NCI-H1105 (cell line): ENCODE data around the gene NDUFB11.
A peak's percentile ranks its signal among the peaks of the same experiment; 100 is the strongest.
"Not testable (repeated sequence)": the region's sequence is repeated elsewhere in the genome, so short reads cannot be mapped to it uniquely, and the experiment has no call there.

Source experiments
- DNase-seq: peaks from one replicate; lab custom pipeline; 2025; lab: John Stamatoyannopoulos, UW

NDUFB11 gene

DNA sequence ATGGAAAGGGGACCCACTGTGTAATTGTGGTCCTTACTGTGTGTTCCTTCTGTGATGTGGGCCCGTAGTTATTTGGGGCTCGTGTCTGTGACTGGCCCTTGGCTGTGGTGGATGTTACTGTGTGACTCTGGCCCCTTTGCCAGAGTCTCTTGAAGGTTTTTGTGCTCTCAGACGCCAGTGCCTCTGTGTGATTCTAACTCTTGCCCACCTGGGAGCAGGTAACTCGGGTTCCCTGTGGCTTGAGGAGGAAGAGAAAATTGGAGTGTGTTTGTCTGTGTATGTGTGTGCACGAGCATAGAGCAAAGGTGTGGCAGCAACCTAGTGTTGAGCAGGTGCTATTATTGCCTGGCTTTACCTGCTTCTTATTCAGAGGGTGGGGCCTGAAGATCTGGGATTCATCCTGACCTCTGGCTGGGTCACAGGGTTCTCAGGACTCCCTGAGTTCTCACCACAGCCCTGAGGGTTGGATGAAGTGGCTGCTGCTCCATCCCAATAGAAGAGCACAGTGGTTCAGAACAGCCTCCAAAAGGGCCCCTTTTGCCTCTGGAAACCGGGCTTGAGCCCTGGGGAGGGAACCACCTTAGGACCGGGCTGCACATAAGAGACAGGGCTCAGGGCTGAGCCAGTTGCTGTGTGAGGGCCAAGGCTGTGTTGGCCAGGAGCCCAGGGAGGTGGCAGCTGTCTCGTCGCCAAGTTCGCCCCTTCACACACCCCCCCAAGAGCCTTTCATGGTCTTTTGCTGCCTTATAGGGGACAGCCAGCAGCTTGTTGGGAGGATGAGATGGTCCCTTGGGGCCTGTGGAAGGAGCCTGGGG is 1.8 kb upstream of the NDUFB11 start:
- DNase-seq = peak; percentile 19

DNA sequence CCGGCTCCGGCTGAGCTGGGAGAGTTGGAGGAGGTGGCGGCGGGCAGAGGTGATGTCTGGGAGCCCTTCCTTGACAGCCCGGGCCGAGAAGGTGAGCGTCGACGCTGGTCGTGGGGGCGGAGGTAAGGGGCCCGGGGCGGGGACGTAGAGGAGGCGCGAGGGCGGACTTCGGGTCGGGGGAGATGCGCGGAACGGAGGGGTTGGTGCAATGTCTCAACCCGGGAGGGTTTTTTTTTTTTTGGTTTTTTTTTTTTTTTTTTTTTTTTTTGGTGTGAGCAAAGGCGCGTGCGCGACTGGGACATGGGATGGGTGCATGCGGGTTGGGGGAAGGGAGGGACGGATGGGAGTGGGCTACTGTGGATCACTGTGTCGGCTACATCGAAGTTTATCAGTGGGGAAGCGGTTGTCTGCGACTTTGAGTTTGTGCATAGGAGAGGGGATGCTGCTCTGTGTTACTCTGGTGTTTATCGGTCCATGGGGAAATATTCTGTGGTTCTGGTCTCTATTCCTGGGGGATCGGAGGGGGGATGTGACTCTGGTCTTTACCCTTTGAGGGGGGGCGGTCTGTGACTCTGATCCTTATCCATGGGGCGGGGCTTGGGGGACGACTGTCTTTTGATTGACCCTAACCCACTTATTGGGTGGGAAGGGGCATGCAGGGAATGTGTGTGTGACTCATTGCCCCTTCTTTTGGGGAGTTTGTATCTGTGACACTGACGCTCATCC is 1.1 kb upstream of the NDUFB11 start:
- DNase-seq = peak; percentile 20

DNA sequence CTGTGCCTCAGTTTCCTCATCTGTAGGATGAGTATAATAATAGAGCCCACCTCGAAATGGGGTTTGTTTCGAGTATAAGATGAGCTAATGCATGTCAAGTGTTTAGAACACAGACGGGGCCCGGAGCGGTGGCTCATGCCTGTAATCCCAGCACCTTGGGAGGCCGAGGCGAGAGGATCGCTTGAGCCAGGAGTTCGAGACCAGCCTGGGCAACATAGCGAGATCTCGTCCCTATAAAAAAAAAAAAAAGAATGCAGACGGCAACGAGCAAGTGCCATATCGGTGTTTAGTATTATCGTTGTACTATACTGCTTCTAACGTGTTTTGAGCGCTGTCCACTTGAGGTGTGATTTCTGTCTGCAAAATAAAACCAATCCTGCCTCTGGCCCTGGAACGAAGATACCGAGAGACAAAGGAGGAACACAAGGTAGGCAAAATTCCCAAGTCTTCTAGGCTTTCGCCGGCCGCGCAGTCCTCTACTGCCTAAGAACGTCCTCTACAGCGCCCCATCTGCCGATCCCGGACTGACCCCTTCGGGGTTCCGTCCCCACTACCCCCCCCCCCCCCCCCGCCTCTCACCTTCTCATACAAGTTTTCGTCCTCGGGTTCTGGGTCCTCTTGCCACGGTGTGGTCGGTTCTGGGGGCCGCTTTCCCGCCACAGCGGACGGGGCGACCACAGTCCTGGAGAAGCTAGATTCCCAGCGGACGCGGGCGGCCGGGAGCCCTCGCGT is 442 bp downstream of the NDUFB11 start:
- DNase-seq = peak; percentile 17

DNA sequence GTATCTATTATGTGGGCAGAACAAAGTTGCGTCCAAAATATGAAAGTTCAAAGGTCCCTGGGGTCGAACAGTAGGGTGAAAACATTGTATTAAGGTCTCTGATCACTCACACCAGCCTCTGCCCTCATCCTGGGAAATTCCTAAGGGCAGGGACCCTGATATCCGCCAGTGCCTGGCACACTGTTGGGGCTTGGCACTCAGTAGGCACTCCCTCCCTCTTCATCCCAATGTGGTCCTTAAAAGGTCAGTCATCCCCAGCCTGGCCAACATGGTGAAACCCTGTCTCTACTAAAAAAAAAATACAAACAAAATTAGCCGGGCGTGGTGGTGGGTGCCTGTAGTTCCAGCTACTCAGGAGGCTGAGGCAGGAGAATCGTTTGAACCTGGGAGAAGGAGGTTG is 6.3 kb downstream of the NDUFB11 start:
- no peak for DNase-seq

DNA sequence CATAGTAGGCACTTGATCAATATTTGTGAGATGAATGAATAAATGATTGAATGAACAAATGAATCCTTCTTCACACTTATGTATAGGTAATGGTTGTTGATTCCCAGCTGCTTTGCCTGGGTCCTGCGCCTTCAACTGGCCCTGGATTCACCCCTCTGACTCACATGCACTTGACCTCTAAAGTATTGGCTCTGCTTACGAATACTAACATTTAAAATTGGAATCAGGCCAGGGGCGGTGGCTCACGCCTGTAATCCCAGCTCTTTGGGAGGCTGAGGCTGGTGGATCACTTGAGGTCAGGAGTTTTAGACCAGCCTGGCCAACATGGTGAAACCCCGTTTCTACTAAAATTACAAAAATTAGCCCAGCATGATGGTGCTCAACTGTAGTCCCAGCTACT is 8.9 kb downstream of the NDUFB11 start:
- not testable (repeated sequence) for DNase-seq

DNA sequence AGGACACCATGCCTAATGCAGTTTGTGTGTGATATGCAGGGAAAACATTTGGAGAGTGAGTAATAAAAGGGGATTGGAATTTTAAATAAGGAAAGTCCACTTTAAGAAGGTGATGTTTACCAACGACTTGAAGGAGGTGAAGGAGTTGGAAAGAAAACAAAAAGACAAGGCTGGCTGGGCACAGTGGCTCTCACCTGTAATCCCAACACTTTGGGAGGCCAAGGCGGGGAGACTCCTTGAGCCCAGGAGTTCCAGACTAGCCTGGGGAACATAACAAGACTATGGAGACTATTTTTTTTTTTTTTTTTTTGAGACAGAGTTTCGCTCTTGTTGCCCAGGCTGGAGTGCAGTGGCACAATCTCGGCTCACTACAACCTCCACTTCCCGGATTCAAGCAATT is 11.0 kb downstream of the NDUFB11 start:
- DNase-seq = no peak

DNA sequence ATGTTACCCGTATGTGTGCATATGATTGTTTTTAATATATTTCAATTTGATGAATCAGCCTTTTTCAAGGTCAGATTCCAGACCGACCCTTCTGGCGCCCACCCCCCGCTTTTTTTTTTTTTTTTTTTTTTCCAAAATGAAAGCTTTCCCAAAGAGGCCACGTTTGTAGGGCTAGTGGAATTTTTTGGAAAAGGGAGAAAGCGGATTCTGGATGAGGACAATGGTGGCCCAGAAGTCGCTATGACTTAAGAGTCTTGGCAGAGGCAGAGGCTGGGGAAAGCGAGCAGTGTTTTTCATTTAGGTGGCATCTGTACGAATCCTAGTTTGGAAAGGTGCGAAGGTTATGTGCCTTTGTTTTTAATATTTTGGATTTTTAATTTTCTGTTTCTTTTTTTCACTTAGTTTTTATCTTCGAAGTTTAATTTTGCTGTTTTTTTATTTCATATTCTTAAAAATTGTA is 14.6 kb downstream of the NDUFB11 start:
- DNase-seq = no peak

DNA sequence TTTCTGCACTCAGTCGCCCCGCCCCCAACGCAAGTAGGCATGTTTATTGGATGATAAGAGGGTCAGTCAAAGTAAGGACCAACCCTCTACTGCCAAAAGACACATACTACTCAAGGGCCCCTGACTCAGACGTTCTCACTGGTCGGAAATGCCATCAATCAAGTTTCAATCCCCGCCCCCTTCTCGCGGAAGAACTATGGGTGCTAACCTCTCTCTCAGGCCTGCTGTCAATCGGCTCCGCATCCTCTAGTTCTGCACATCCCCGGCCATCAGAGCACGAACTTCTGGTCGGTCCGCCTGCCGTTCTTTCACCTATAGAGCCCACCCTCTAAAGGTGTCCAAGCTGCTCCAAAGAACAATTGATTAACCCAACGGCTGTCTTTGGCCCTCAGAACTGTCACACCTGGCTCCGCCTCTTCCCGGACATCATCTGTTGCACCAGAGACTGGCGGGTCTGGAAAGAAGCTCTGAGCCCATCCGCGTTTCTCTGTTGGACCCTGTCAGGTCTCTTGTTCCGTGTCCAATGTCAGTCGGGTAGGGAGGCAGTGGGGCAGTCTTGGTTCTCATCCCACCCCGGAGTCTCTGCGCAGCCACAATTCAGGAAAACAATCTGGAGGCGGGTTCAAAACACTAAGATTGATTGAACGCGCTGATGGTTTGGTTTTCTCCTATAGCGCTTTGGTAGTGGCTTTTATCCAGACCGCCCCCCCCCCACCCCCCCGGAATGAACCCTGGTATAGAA is 15.2 kb downstream of the NDUFB11 start:
- peak; percentile 84 for DNase-seq

DNA sequence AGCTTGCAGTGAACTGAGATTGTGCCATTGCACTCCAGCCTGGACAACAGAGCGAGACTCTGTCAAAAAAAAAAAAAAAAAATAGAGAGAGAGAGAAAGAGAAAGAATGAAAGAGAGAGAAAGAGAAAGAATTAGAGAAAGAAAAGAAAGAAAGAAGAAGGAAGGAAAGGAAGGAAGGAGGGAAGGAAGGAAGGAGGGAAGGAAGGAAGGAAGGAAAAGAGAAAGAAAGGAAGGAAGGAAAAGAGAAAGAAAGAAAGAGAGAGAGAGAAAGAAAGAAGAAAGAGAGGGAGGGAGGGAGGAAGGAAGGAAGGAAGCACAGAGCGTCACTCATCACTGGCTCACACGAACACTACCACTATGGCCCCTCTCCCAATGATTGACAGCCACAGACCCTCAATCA is 20.0 kb downstream of the NDUFB11 start:
- not testable (repeated sequence) for DNase-seq

DNA sequence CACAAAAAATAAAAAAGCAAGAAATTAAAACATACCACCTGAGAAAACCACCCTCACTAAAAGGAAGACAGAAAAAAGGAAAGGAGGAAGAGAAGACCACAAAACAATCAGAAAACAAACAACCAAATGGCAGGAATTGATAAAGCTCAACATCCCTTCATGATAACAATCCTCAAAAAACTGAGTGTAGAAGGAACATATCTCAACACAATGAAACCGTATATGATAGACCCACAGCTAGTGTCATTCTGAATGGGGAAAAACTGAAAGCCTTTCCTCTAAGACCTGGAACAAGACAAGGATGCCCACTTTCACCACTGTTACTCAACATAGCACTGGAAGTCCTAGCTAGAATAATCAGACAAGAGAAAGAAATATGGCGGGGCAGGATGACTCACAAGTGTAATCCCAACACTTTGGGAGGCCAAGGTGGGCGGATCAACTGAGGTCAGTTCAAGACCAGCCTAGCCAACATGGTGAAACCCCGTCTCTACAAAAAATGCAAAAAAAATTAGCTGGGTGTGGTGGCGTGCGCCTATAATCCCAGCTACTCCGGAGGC is 27.9 kb downstream of the NDUFB11 start:
- DNase-seq = not testable (repeated sequence)

DNA sequence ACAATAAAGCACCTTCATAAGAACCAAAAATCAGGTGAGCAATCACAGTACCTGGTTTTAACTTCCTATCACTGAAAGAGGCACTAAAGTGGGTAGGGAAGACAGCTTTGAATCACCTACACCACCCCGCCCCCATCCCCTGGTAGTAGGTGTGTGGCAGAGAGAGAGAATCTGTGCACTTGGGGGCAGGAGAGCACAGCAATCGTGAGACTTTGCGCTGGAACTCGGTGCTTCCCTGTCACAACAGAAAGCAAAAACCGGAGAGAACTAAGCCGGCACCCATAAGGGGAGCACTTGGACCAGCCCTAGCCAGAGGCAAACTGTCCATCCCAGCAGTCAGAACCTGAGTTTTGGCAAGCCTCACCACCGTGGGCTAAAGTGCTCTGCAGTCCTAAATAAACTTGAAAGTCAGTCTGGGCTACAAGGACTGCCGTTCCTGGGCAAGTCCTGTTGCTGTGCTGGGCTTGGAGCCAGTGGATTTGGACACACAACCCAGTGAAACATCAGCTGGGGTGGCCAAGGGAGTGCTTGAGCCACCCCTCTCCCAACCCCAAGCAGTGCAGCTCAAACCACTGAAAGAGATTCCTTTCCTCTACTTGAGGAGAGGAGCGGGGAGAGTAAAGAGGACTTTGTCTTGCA is 32.1 kb downstream of the NDUFB11 start:
- no peak for DNase-seq

DNA sequence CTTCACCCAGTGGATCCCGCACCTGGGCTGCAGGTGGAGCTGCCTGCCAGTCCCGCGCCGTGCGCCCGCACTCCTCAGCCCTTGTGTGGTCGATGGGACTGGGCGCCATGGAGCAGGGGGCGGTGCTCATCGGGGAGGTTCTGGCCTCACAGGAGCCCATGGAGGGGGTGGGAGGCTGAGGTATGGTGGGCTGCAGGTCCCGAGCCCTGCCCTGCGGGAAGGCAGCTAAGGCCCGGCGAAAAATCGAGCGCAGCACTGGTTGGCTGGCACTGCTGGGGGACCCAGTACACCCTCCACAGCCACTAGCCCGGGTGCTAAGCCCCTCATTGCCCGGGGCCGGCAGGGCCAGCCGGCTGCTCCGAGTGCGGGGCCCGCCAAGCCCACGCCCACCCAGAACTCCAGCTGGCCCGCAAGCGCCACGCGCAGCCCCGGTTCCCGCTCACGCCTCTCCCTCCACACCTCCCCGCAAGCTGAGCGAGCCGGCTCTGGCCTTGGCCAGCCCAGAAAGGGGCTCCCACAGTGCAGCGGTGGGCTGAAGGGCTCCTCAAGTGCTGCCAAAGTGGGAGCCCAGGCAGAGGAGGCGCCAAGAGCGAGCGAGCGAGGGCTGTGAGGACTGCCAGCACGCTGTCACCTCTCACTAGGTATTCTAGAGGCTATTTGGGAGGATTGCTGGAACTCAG is 33.4 kb downstream of the NDUFB11 start:
- not testable (repeated sequence) for DNase-seq

DNA sequence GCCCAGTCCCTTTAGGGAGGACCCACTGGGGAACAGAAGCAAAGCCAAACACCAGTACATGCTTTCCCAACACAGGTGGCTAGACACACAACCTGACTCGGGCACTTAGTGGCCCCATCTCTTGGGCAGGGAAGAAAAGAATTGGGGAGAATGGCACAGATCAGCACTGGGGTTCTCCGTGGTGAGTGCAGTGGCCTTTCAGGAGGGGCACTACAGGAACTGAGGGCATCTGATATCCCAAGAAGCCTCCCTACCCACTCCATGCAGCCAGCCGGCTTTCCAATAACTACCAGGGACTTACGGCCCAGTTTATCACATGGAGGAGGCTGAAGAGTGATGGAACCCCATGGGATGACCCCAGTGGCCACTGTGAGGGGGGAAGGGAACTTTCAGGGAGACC is 43.3 kb downstream of the NDUFB11 start:
- DNase-seq = no peak

DNA sequence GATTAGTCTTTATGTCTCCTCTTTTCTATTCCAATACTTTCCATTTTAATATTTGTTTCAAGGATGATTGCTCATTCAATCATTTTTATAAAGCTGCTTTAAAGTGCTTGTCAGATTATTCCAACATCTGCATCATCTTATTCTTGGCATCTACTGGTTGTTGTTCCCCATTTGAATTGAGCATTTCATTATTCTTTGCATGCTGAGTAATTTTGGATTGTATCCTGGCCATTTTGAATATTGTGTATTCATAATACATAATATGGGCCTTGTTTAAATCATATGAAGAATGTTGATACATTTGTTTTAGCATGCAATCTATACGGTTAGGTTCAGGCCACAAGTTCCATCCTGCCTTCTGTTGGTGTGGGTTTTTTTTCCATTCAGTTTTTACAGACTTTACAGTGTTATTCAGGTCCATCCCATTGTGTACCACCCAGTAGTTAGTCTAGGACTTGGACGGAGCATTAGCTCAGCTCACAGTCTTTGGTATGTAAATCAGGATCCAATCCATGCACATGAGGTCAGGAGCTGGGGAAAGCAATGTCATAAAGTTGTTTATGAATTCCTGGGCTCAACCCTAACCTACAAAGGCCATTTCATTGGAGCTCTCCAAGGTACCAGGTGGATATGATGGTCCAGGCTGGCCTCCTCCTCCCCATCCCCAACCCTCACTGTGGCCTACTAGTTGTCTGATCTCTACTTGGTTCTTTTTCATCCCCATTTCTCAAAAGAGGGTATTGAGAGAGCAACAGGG is 46.0 kb downstream of the NDUFB11 start:
- DNase-seq = no peak

DNA sequence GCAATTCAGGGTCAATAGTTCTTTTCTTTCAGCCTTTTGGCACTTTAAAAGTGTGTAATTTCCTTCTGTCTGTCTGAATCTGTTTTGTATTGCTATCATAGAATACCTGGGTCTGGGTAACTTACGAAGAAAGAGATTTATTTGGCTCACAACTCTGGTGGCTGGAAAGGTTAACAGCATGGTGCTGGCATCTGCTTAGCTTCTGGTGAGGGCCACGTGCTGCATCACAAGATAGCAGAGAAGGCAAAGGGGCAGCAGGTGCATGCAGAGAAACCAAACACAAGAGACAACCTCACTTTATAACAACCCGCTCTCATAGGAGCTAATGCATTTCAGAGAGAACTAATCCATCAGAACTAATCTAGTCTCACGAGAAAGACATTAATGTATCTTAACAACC is 47.5 kb downstream of the NDUFB11 start:
- no peak for DNase-seq

DNA sequence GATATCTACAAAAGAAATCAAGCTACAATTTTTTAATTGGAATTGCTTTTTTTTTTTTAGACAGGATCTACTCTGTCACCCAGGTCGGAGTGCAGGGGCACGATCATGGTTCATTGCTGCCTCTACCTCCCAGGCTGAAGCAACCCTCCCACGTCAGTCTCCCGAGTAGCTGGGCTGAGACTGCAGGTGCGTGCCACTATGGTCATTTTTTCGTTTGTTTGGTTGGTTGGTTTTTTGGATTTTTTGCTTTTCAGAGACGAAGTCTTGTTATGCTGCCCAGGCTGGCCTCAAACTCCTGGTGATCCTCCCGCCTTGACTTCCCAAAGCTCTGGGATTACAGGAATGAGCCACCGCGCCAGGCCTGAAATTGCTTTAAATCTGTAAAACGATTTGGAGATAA is 50.6 kb downstream of the NDUFB11 start:
- DNase-seq = no peak

DNA sequence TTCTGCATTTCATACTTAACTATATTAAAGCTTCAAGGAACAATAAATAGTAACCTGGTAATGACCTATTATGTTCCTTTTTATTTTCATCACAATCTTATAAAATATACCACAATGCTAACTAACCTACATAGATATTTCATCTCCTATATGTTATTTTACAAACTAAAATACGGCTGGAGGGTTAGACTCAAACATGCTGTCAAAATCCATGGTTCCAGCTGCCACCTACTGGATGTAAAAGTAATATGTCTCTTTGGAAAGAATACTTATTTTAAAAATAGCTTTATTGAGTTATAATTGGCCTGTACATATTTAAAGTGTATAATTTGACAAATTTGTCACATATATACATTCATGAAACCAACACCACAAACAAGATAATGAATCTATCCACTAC is 51.3 kb downstream of the NDUFB11 start:
- DNase-seq = peak; percentile 16
